Stimulated activated CD4-positive, alpha-beta T cell treated with anti-CD3 and anti-CD28 coated beads, Interleukin-2, amount 100 ng/mL, for 48 hours (primary cell): ENCODE measurements around the gene ANKRD44.

ENCODE experiments used
- DNase-seq, 2 donors: peaks; one replicate each; pipeline ENCODE4 v3.0.0-alpha.2; 2020

ANKRD44 gene

DNA sequence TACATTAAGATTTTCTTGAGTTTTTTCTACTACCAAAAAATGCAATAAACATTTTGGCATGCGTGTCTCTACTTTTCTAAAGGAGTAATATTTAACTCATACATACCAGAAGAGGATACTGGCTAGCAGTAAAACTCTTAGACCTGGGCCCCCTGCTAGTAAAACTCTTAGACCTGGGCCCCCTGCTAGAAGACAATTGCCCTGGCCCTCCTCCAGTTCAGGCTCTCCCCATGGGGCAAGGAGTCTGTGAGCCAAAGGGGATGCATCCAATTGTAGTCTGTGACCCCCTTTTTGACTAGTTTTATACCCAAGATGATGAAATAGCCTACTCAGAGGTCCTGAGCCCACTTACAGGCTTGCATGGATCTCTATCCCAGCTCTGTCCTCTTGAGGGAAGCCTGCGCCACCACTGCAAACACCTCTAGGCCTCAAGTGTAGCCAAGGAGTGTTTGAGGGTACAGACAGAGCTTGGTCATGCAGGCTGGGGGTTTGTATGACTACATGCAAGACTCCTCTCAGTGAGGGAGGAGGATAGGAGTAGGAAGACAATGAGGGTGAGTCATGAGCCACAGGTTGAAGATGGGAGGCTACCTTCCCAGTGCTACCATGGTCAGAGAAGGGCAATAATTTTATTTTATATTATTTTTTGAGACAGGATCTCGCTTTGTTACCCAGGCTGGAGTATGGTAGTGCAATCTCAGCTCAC lies 338.9 kb downstream of the ANKRD44 start:
- DNase-seq: no peak

DNA sequence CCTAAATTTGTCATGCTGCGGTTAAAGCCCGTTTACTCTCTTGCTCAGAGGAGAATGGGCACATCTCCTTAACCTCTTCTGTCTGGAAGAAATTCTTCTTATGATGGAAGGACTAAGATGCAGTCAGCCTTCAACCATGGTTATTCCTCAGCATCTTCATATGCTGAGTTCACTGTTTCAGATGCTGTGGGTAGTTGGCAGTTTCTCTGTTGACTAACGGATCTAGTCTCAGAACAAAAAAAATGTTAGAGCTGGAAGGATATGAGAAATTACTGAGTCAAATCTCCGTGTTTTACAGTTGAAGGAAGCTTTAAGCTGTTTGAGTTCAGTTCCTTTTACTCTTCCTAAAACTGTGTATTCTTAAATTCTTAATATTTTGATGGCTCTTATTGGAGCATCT lies 340.5 kb downstream of the ANKRD44 start:
- no peak for DNase-seq

DNA sequence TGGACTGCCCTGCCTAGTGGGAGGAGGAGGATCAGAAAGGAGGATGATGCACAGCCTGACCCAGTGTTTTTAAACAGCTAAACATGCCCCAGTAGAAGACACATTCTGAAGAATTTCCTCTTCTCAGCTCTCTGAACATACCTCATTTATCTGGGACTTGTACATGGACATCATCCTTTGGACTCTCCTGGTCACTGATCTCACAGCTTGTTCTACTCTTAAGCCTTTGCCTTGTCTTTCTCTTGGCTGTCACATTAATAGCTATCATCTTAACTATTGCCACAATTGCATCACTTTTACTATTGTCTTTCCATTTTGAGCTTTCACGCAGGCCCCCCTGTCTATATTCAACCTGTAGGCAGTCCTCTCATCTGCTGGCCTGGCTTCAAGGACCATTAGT lies 342.1 kb downstream of the ANKRD44 start:
- DNase-seq: no peak

DNA sequence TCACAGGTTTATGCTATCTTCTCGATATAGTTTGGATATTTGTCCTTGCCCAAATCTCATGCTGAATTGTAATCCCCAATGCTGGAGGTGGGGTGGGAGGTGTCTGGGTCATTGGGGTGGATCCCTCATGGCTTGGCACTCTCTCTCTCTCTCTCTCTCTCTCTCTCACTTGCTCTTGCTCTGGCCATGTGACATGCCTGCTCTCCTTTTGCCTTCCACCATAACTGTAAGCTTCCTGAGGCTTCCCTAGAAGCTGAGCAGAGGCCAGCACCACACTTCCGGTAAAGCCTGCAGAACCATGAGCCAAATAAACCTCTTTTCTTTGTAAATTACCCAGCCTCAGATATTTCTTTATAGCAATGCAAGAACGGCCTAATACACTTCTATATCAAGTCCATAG lies 342.8 kb downstream of the ANKRD44 start:
- DNase-seq: no peak

DNA sequence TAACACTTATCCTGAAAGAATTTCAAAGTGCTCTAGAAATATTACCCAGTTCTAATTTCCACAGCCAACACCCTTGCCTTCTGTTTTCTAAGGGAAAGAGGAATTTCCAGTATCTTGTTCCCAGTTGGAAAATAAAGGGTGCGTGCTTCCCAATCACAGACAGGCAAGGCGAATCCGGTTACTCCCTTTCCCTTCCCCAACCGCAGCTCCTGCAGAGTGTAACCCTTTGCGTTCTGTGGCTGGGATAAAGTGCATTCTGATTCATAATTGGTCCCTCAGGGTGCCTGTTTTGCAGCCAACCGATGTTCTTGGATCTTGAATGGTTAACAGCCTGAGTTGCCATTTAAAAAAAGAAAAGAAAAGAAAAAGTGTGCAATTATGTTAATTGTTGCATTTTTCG lies 343.5 kb downstream of the ANKRD44 start:
- no peak for DNase-seq

DNA sequence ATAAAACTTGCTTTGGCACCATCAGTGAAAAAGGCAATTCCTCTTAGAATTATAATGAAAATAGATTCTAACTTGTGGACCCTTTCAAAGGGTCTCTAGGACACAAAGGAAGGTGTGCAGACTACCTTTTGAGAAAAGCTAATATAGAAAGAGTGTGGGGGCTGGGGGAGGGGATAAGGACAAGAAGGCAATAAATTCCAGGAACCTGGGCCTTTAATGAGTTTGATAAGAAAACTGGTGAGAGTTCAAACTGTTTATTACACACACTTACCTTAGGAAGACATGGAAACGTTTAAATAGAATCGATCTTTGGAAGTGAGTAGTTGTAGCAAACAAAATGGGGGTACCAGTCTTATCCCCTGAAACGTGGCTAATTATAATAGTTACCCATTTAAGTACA lies 344.5 kb downstream of the ANKRD44 start:
- no peak for DNase-seq

DNA sequence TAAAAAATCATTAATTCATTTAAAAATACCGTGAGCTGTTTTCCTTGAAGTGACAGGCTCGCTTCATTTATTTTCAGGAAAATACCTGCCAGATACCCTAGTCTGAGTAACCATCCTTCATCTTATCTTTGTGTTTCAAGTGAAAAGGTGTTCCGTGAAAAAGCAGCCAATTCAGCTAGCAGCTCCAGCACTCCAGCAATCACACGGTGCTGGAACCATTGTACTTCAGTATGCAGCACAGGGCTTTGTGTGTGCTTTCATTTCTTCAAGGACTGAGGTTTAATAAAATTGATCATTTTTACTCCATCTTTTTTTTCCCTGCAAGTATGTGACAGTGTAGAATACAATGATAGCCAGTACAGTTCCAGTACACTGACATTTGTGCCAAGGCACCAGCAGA lies 344.9 kb downstream of the ANKRD44 start:
- DNase-seq: no peak

DNA sequence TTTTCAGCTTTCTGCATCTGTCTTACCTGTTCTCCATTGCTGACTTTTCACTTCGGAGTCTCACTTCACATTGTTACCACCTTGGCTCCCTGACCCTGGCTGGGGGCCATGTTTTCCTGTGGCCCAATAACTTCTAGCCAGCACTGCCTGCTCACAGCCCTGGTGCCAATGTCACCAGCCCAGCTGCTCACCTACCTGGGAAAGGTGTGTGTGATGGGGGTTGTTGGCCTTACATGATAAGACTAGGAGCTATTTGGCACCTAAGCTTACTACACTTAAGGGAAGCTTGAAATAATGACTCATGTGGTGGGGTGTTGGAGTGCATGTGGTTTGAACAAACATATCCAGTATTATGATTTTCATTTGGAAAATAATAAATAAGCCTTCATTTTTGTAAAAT lies 346.6 kb downstream of the ANKRD44 start:
- DNase-seq: no peak

DNA sequence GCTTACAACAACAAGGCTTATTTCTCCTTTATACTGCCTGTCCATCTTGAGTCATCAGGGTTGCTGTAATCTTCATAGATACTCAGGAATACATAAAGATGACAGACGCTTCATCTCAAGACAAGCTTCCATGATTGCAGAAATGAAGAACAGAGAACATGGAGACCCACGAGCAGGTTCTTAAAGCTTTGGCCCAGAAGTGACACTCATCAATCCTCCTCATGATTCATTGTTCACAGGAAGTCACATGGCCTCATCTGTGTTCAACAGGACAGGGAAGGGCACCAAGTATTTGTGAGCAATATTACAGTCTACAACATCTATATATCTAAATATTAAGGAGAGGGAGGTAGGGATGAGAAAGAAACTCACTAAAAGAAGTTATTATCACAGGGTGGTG lies 347.5 kb downstream of the ANKRD44 start:
- DNase-seq: no peak

DNA sequence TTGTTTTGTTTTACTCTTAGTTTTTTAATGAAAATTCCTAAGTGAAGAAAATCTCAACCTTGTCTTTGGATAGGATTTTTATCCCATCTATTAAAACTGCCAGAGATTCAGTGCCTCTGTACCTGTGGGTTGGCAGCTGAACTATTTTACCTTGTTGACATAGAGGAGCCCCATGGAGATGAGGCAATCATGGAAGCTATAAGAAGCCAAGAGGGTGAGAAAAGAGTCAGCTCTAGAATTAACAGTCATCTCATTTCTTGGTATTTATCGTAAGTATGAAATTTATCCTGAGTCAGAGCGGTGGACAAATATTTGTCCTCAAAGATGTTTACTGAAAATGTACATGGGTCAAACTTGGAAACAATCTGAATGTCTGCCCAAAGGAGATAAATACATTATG lies 348.3 kb downstream of the ANKRD44 start:
- DNase-seq: no peak

DNA sequence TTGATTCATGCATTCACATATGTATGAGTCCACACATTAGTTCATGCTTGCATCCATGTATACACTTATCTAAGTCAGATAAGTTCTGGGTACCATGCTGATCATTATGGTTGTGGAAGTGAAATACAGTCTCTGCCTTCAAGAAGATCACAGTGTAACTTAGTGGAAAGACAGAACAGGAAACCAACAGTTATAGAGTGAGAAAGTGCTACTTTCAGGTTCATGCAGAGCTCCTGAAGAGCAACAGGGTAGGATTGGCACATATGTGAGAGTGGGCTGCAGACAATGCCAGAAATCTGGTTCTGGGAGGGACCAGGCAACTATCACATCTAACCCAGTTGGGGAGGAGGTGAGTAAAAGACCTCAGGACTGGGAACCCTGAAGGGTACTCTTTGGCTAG lies 348.7 kb downstream of the ANKRD44 start:
- DNase-seq: no peak

DNA sequence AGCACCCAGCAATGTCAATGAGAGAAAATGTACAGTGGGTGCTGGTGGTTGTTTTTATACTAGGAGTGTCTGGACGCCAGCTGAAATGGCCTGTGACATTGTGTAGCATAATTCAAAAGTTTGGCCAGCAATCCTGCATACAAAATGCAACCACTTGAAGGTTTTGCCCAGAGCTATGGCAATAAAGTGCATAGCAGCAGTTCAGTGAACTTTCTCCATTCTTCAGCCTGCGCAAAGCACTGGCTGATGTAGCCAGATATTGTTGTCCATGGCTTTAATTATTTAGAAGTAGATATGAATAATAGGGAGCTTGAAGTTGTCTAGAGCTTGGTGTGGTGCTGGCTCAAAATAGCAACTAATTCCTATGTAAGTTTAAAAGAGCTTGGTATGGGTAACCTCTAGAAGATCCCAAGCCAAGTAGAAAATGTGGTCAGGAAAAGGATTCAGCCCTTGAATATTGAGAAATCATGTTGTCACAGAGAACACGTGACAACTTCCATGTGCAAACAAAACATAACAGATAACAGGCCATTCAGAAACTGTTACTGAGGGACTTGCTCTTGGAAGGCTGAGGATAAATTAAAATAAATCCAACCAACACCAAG lies 350.7 kb downstream of the ANKRD44 start:
- DNase-seq: no peak

DNA sequence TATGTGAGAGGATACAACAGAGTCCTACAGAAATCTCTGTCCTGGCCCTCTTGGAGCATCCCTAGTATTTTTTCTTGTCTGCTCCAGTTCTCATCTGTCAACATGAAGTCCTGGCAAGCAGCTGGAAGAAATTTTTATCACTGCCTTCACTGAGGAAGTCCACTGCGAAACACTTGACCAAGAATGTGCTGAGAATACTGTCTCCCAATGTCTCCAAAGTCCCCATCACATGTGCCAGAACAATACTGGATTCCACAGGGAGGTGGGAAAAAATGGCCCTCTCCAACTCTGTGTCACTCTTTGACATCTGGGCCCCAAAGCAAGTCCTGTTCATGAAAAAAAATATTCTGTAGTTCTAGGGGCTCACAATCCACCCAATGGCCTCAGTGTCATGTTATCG lies 351.3 kb downstream of the ANKRD44 start:
- no peak for DNase-seq

DNA sequence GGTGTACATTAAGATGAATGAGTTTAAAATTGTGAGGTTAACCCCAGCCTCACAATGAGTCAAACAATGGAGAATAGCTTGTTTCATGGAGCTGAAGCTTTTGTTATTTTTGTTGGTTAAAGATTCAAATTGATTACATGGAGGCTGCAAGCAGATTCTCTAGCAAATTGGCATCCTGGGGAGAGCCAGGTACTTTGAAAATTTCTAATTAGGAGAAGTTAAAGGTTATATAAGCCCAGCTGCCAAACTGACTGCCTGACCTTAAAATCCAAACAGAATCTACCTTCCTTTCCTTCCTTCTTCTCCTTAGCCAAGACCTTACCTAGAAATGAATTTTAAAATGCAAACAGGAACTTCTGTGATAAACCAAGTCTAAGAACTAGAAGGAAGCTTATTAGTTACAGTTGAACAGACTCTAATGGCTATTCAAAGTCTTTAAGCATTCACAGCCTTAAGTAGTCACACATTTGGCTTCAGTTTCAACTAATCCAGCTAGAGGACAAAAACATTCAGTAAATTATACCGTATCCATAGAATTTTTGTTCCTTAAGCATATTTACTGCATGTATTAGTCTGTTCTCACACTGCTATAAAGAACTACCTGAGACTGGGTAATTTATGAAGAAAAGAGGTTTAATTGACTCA lies 352.6 kb downstream of the ANKRD44 start:
- DNase-seq: no peak

DNA sequence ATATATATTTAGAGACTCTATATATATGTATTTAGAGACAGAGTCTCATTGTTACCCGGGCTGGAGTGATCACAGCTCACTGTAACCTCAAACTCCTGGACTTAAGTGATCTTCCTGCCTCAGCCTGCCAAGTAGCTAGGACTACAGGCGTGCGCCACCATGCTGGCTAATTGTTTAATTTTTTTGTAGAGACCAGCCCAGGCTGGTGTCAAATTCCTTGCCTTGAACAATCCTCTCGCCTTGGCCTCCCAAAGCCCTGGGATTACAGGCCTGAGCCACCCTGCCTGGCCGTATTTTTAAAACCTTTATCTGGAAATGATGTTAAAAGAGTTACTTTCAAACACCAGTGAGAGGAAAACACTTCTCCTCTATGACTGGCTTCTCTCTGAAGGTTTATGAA lies 353.1 kb downstream of the ANKRD44 start:
- no peak for DNase-seq

DNA sequence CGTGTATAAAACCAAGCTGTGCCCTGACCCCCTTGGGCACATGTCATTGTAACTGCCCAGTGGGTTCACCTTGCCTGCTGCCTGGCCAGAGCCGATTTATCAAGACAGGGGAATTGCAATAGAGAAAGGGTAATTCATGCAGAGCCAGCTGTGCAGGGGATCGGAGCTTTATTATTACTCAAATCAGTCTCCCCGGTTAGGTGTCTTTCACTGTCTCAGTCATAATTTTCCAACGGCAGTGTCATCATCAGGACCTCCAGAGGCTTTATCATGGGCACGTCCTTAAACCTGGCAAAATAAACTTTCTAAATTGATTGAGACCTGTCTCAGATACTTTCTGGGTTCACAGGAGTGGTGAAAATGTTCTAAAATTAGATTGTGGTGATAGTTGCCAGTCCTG lies 354.5 kb downstream of the ANKRD44 start:
- DNase-seq: no peak

DNA sequence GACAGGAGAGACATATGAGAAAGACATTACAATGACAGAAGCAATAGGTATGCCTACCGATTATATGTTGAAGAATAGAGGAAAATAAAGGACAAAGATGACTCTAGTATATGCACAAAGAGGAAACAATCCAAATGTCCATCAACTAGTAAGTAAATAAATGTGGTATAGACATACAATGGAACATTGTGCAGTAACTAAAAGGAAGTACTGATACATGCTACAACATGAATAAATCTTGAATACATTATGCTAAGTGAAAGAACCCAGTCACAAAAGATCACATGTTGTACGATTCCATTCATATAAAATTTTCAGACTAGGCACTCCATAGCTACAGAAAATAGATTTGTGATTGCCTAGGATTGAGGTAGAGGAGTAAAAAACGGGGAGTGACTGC lies 355.5 kb downstream of the ANKRD44 start:
- DNase-seq: no peak

DNA sequence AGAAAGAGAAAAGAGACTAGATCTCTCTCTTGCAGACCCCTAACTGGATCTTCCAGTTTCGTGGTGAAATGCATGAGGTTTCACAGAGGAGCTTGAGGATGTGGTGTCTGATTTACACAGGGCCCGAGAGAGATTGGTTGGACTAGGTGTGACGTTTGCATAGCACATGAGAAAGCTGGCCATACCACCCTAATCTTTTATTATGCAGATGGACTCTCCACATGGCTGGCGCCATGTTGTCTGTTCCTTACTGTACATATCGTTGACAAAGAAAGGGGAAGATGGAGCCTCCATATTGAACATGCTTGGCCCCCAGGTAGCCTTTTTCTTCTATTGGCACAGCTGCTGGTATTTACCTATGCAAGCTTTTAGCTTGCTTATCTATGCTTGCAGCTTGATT lies 356.6 kb downstream of the ANKRD44 start:
- no peak for DNase-seq

DNA sequence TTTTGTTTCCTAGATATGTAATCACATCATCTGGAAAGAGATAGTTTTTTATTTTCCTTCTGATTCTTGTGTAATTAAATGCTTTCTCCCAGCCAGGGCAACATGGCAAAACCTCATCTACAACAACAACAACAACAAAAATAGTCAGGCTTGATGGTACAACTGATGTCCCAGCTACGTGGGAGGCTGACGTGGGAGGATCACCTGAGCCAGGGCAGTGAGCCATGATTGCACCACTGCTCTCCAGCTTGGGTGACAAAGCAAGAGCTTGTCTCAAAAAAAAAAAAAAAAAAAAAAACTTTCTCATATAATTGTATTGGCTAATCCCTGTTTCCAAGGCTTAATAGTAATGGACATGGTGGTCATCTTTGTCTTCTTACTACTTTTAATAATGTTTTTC lies 357.6 kb downstream of the ANKRD44 start:
- no peak for DNase-seq

DNA sequence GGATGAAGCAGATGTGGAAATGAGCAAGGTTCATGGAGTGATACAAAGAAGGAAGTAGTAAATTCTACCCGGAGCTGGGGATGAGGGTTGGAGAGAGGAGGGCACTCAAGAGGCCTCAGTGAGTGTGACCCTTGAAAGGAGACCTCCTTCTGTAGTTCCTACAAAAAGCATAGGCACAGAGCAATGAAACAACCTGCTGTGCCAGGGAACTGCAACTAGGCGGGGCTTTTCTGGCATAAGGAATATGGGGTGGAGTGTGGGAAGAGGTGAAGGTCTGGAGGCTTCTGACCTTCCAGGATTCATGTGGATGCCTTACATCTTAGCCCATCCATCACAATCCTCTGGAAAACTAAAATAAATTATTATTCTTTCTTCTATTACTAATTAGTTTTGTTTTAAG lies 358.6 kb downstream of the ANKRD44 start:
- DNase-seq: no peak

DNA sequence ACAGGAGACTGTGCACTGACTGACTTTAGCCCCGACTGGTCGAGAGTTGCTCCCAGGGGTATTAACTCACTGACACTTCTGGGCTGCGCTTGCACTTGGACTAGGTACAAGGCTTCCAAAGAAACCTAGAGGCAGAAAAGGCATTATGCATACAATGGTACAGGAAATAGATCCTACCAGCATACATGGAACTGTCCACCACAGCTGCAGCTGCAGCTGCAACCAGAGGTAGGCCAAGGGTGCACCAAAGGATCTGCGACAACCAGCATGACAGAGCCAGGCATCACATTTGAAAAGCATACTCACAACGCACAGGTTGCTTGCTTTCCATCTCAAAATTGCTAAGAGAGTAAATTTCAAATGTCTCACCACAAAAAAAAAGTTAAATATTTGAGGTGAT lies 361.5 kb downstream of the ANKRD44 start:
- DNase-seq: no peak

DNA sequence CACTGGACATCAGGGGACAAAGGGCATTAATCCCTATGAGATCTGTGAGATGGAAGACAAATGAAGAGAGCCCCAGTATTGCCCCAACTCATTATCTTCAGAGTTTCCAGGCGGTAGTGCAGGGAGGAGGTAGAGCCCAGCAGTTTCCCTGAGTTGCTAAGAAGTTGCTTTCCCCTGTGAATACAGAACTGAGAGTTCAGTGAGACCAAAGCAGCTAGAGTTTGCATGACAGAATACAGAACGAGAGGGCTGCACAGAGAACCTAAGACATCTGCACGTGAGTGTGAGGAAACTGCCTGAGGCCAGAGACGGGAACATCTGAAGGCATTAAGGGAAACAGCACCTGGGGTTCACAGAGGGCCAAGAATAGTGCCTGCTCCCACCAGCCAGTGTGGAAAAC lies 366.0 kb downstream of the ANKRD44 start:
- DNase-seq: no peak

DNA sequence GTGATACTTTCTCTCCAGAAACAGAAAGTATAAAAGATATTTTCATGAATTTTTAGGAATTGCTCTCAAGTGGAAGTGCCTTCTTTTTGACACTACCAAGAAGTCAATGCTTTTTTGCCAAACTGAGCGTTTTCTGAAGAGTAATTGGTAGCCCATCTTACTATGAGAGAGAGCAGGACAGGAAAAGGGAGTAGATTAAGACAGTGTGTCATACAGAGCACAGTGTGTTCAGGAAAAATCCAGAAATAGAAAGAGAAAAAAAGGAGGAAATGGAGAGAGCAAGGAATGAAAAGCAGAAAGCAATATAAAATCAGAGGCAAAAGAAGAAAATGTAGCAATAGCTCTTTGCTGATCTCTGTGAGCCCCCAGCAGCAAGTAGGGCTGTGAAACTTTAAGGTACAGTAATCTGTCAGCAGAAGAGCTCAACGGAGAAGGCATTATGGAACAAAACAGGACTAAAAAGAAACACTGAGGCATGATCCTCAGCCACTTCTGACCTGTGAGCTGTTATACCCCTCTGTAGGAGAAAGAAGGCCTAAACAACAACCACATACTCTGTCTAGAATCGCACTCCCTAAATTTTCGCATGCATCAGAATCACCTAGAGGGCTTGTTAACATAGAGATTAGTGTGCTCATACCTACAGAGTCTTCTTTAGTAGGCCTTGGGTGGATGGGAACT lies 369.0 kb downstream of the ANKRD44 start:
- no peak for DNase-seq

DNA sequence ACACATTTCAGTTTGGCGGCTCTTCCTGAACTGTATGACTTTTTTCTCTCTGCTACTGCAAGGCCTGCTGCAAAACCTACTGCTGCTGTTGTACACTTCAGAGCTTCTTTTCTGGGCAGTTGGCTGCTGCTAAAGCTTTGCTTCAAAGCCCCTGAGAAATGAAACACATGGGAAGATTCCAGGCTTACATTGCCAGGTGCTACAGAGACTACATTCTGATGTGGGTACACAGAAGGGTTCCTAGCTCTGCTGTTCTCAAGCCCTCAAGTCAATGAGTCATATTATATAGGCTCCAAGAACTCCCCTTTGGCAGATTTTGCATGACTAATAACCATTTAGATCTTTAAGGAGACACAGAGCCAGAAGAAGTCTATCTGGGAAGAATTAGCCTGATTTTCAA lies 371.2 kb downstream of the ANKRD44 start:
- no peak for DNase-seq
